Prostate gland (tissue), 2 donors: ENCODE measurements around the gene TBC1D9B.

ENCODE experiments used
- POLR2AphosphoS5 ChIP-seq: sonication (generic); formaldehyde crosslinking; IDR thresholded peaks from one replicate; pipeline ENCODE4 v1.6.1; 2017; ENCODE audit warnings: antibody characterized with exemption
- TF ChIP-seq, protein P1 (sequence below), 4 experiments: fragments of 200-600 bp in 2 of 4; fragments of 450-650 bp in 2 of 4; sonication (generic) in 2 of 4; IDR thresholded peaks; 1 replicate in 3 of 4; 2 replicates in 1 of 4; pipeline ENCODE4 v1.5.1; 2016 to 2019; ENCODE audit warnings: antibody characterized with exemption in 4 of 4, mild to moderate bottlenecking in 2 of 4, moderate library complexity in 2 of 4

- no peak for TF ChIP-seq POLR2AphosphoS5
- TF ChIP-seq, protein P1, sequence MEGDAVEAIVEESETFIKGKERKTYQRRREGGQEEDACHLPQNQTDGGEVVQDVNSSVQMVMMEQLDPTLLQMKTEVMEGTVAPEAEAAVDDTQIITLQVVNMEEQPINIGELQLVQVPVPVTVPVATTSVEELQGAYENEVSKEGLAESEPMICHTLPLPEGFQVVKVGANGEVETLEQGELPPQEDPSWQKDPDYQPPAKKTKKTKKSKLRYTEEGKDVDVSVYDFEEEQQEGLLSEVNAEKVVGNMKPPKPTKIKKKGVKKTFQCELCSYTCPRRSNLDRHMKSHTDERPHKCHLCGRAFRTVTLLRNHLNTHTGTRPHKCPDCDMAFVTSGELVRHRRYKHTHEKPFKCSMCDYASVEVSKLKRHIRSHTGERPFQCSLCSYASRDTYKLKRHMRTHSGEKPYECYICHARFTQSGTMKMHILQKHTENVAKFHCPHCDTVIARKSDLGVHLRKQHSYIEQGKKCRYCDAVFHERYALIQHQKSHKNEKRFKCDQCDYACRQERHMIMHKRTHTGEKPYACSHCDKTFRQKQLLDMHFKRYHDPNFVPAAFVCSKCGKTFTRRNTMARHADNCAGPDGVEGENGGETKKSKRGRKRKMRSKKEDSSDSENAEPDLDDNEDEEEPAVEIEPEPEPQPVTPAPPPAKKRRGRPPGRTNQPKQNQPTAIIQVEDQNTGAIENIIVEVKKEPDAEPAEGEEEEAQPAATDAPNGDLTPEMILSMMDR (IDR thresholded peaks at IDR 0.05) = no peak
Measured at GRCh38 chr5:179906294-179906794, 1.4 kb downstream of the TBC1D9B start.
